HepG2 (cell line): ENCODE data around the gene MOK. TPM values are rescaled to one million over a fixed set of nuclear protein-coding genes. Genes with fewer than 3 reads are reported as not detected.
A peak's percentile ranks its signal among the peaks of the same experiment; 100 is the strongest.

Experiments
- ATAC-seq: fragments of 200-7000 bp; cut with Tn5 transposase; 3 replicates; pipeline ENCODE4 v1.9.1; 2020; ENCODE audit warnings: mild to moderate bottlenecking, moderate library complexity
- BruUV-seq: library from RNA; stranded (reverse); fragments of 400-500 nt; replicated peaks from 2 replicates; lab custom pipeline; 2021; lab: Mats Ljungman, UMichigan
- CTCF ChIA-PET: fragments of 300-600 bp; formaldehyde crosslinking; extraction: SDS; loops from one replicate; lab custom pipeline; 2021; ENCODE audit warnings: low total read pairs, inconsistent platforms, low intra/inter-chr PET ratio; lab: Yijun Ruan, JAX
- POLR2A ChIA-PET: fragments of 350-600 bp; sonication (Branson Sonifier 250); formaldehyde crosslinking; loops from one replicate; lab custom pipeline; 2020; ENCODE audit warnings: antibody characterized with exemption, inconsistent platforms; lab: Yijun Ruan, JAX
- DNase-seq: peaks from one replicate; pipeline ENCODE4 v3.0.0-alpha.2; 2015; ENCODE audit warnings: low spot score
- FAIRE-seq: peaks from 3 replicates; lab custom pipeline; 2011; peaks lifted over from hg19 to GRCh38; lab: Jason Lieb, UNC
- H2AFZ ChIP-seq: one replicate; pipeline ENCODE4 v1.6.1; 2011; ENCODE audit warnings: low read length, inconsistent platforms
- H3K27ac ChIP-seq: fragments of 300-600 bp; 3 replicates; pipeline ENCODE4 v1.8.0; 2011; ENCODE audit warnings: mixed run types, mild to moderate bottlenecking, mixed read lengths, low read length, inconsistent platforms; ENCODE audit not compliant: insufficient read depth; ENCODE audit errors: extremely low read length
- H3K27me3 ChIP-seq, 2 experiments: fragments of 200-600 bp in 1 of 2; 2 replicates in 1 of 2; 3 replicates in 1 of 2; pipeline versions ENCODE4 v1.6.0 to v1.8.0; 2011; ENCODE audit warnings: low read length in 2 of 2, mild to moderate bottlenecking in 2 of 2, moderate library complexity in 2 of 2, inconsistent platforms in 1 of 2; ENCODE audit not compliant: insufficient read depth in 2 of 2, control insufficient read depth in 1 of 2
- H3K36me3 ChIP-seq, 2 experiments: fragments of 200-600 bp in 1 of 2; replicated peaks in 1 of 2; 2 replicates in 1 of 2; 3 replicates in 1 of 2; pipeline versions ENCODE4 v1.5.1 to v1.8.0; 2011; ENCODE audit warnings: low read length in 2 of 2, inconsistent platforms in 1 of 2; ENCODE audit not compliant: insufficient read depth in 2 of 2, control insufficient read depth in 1 of 2
- H3K4me1 ChIP-seq: 2 replicates; pipeline ENCODE4 v1.5.1; 2012; ENCODE audit warnings: low read length, inconsistent platforms; ENCODE audit not compliant: insufficient read depth
- H3K4me2 ChIP-seq: 2 replicates; pipeline ENCODE4 v1.6.0; 2011; ENCODE audit warnings: low read depth, low read length, inconsistent platforms
- H3K4me3 ChIP-seq, 3 experiments: fragments of 200-600 bp in 1 of 3; sonication (generic), shearing (Covaris generic) in 1 of 3; replicated peaks in 1 of 3; 2 replicates each; pipeline ENCODE4 v1.5.1; 2011 to 2016; ENCODE audit warnings: low read length in 3 of 3, inconsistent platforms in 2 of 3, low read depth in 2 of 3, mild to moderate bottlenecking in 2 of 3, control low read depth in 1 of 3, mixed read lengths in 1 of 3; ENCODE audit not compliant: insufficient read depth in 1 of 3
- H3K79me2 ChIP-seq: one replicate; pipeline ENCODE4 v1.6.1; 2011; ENCODE audit warnings: low read length, inconsistent platforms; ENCODE audit not compliant: insufficient read depth
- H3K9ac ChIP-seq: 2 replicates; pipeline ENCODE4 v1.6.0; 2011; ENCODE audit warnings: mild to moderate bottlenecking, low read depth, low read length, inconsistent platforms; ENCODE audit not compliant: insufficient read depth
- H3K9me3 ChIP-seq: 2 replicates; pipeline ENCODE4 v1.5.1; 2012; ENCODE audit warnings: mild to moderate bottlenecking, low read length
- H4K20me1 ChIP-seq: 2 replicates; pipeline ENCODE4 v1.6.0; 2011; ENCODE audit warnings: inconsistent platforms, mild to moderate bottlenecking, low read length, moderate library complexity; ENCODE audit not compliant: insufficient read depth
- MAFK ChIP-seq, 2 experiments: IDR thresholded peaks in 1 of 2; conservative IDR thresholded peaks in 1 of 2; 2 replicates each; pipeline ENCODE4 v1.6.1; 2011; ENCODE audit warnings: improper control_type of control experiment in 2 of 2, low read length in 2 of 2
- ZNF335 ChIP-seq: sonication (generic); formaldehyde crosslinking; IDR thresholded peaks from 2 replicates; pipeline ENCODE4 v1.4.0; 2020; ENCODE audit warnings: missing genetic modification reagents
- ZNF629 ChIP-seq: sonication (generic); formaldehyde crosslinking; conservative IDR thresholded peaks from 2 replicates; pipeline ENCODE4 v1.5.0; 2020; ENCODE audit warnings: missing genetic modification reagents
- ZNF713 ChIP-seq: sonication (generic); formaldehyde crosslinking; IDR thresholded peaks from 2 replicates; pipeline ENCODE4 v1.4.0; 2020; ENCODE audit warnings: mild to moderate bottlenecking, missing genetic modification reagents
- WGBS: methylation state at CpG from one replicate; pipeline ENCODE4 v1.1.6; 2017; ENCODE audit warnings: low lambda C conversion rate; 5-methylcytosine and 5-hydroxymethylcytosine counted together
- in situ Hi-C: cut with HindIII; loops from 2 replicates; pipeline ENCODE4 v1.10.0; 2017; ENCODE audit warnings: low pct_unique_long_range_greater_than_20kb; ENCODE audit not compliant: extremely low pct_ligation_motif_present
- intact Hi-C: fragments of 100-400 bp; cut with micrococcal nuclease; formaldehyde crosslinking; loops from one replicate; pipeline ENCODE4 v1.10.0; 2022; ENCODE audit not compliant: unreplicated experiment
- polyA plus RNA-seq, 8 experiments: library from polyadenylated mRNA; depleted of rRNA in 3 of 8; stranded (reverse) in 7 of 8; unstranded in 1 of 8; fragments of >200 nt; fragmentation: Illumina TruSeq in 4 of 8; extraction: Trizol in 4 of 8; gene quantifications; 2 replicates each; pipeline versions ENCODE4 v1.2.1 to v1.2.3, GENCODE V29; 2011 to 2016; ENCODE audit warnings: low read depth in 4 of 8, missing spikeins in 1 of 8, mixed read lengths in 1 of 8; ENCODE audit not compliant: insufficient read depth in 1 of 8
- total RNA-seq, 5 experiments: library from RNA; depleted of rRNA; stranded (reverse); fragments of >200 nt; fragmentation: Illumina TruSeq; extraction: Trizol; gene quantifications; 2 replicates each; pipeline ENCODE4 v1.2.3, GENCODE V29; 2016; ENCODE audit warnings: low read depth in 1 of 5

MOK gene
- total and polyA plus RNA-seq, 2 of the 13 experiments (the other 11 are each of a cell fraction or from before 2014, with no cell fraction given), result 15.3 to 16.9 TPM

DNA sequence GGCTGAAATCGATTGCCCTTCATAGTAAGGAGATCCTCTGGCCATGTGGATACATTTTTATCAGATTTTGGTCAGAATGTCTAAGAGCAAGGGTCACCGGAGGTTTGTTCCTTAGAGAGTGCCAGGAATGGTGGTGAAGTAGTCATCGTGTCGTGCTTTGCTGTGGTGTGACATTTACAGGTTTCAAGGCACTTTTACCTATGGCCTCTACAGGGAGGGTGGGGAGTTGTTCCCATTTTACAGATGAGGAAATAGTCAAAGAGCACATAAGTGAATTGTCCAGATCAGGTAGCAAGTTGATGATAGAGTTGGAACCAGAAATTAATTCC is 108.1 kb downstream of the MOK start:
- 75% methylated on average over 4 of the region's 4 CpGs for WGBS
- no peaks in the 10 kb centered on the region for H3K27me3 ChIP-seq
- no peak for TF ChIP-seq ZNF335 (CRISPR knock-in tag)
- peak; percentile 51; the same call in 1 of the 2 replicates for TF ChIP-seq ZNF629 (CRISPR knock-in tag)
- TF ChIP-seq, all 625 proteins: peak for 1
- ATAC-seq, result no peak
- in situ Hi-C loops (no loop called here), intact Hi-C loops (no loop called here)
- no peak for DNase-seq
- Histone ChIP-seq H3K36me3 (peaks cover 9 to 57% of the 10 kb centered on the region in 2 experiments), H4K20me1 (no peaks in the 10 kb centered on the region), H3K4me3 (no peak overlapping the region), H3K9ac (no peak overlapping the region), H2AFZ (no peak overlapping the region), H3K4me1 (peaks cover 38% of the 10 kb centered on the region), H3K9me3 (no peaks in the 10 kb centered on the region), H3K4me2 (no peak overlapping the region), H3K27ac (no peak overlapping the region), H3K79me2 (peaks cover 32% of the 10 kb centered on the region)
- FAIRE-seq, result no peak
- POLR2A ChIA-PET, result no interaction called here
- CTCF ChIA-PET, result no interaction called here
- no TSS peak for BruUV-seq

GRCh38 chr14:102196039-102196901 is 108.7 kb downstream of the MOK start:
- Histone ChIP-seq H3K9ac (no peak overlapping the region), H3K27ac (no peak overlapping the region), H3K4me2 (no peak overlapping the region), H3K4me3 (no peak overlapping the region), H3K4me1 (peaks cover 44% of the 10 kb centered on the region), H3K79me2 (peaks cover 34% of the 10 kb centered on the region), H3K27me3 (no peaks in the 10 kb centered on the region), H4K20me1 (no peaks in the 10 kb centered on the region), H3K9me3 (no peaks in the 10 kb centered on the region), H2AFZ (no peak overlapping the region), H3K36me3 (peaks cover 6 to 57% of the 10 kb centered on the region in 2 experiments)
- in situ Hi-C loops (no loop called here), intact Hi-C loops (no loop called here)
- POLR2A ChIA-PET, result no interaction called here
- 0 out of 4 replicates have a peak, but pooled peaks of 1 of the 2 experiments have one; percentile 20 for TF ChIP-seq MAFK (conservative IDR thresholded peaks at IDR 0.05 in 1 of 2, IDR thresholded peaks at IDR 0.05 in 1 of 2; ENCODE audit: low read length in 2 of 2)
- TF ChIP-seq ZNF713 (CRISPR knock-in tag), result no peak
- CTCF ChIA-PET, result no interaction called here
- FAIRE-seq (no peak), DNase-seq (no peak), ATAC-seq (no peak)
- no TSS peak for BruUV-seq
- WGBS, result 92% methylated on average over 6 of the region's 6 CpGs
